HAP-1 (cell line): ENCODE measurements around the gene CC2D2B.
"Not testable (repeated sequence)": the region's sequence is repeated elsewhere in the genome, so short reads cannot be mapped to it uniquely, and the experiment has no call there.

Experiments used
- DNase-seq, 2 experiments: peaks; one replicate each; pipeline ENCODE4 v3.0.0-alpha.2; 2016 to 2020; ENCODE audit warnings: low spot score in 2 of 2
- H3K27me3 ChIP-seq: fragments of 250-450 bp; sonication (Bioruptor Pico); 2 replicates; pipeline ENCODE4 v1.5.1; 2020; ENCODE audit warnings: low read depth, mild to moderate bottlenecking, moderate library complexity
- H3K36me3 ChIP-seq: fragments of 250-450 bp; sonication (Bioruptor Pico); replicated peaks from 2 replicates; pipeline ENCODE4 v1.5.1; 2020; ENCODE audit warnings: mild to moderate bottlenecking
- H3K4me1 ChIP-seq: fragments of 250-450 bp; sonication (Bioruptor Pico); 2 replicates; pipeline ENCODE4 v1.5.1; 2020; ENCODE audit warnings: mild to moderate bottlenecking
- H3K4me3 ChIP-seq: fragments of 250-450 bp; sonication (Bioruptor Pico); 2 replicates; pipeline ENCODE4 v1.5.1; 2020; ENCODE audit warnings: mild to moderate bottlenecking, moderate library complexity
- H3K9me3 ChIP-seq: fragments of 250-450 bp; sonication (Bioruptor Pico); 2 replicates; pipeline ENCODE4 v1.5.1; 2020; ENCODE audit warnings: mild to moderate bottlenecking, moderate library complexity
- in situ Hi-C: fragments of 300-500 bp; cut with MboI; formaldehyde crosslinking; loops from 3 replicates; pipeline ENCODE4 v1.14.3; 2020; ENCODE audit warnings: low sequenced_read_pairs, inconsistent platforms, mixed read lengths

The CC2D2B gene

GRCh38 chr10:95907456-95908253 lies at the start of gene CC2D2B:
CC2D2B (plus strand) TSS chr10:95907975; CDS start chr10:95911324, 3,349 bp downstream.
- peaks cover 3% of the 10 kb centered on the region; the same call in 1 of the 2 replicates for H3K27me3 ChIP-seq
- peaks cover 11% of the 10 kb centered on the region for H3K36me3 ChIP-seq
- peaks cover 2% of the 10 kb centered on the region for H3K4me1 ChIP-seq
- DNase-seq = peak; percentile 77 to 87
- H3K4me3 ChIP-seq = peak within 1 kb of the TSS; percentile 60
- in situ Hi-C loops = no loop called here
- H3K9me3 ChIP-seq = no peaks in the 10 kb centered on the region

DNA sequence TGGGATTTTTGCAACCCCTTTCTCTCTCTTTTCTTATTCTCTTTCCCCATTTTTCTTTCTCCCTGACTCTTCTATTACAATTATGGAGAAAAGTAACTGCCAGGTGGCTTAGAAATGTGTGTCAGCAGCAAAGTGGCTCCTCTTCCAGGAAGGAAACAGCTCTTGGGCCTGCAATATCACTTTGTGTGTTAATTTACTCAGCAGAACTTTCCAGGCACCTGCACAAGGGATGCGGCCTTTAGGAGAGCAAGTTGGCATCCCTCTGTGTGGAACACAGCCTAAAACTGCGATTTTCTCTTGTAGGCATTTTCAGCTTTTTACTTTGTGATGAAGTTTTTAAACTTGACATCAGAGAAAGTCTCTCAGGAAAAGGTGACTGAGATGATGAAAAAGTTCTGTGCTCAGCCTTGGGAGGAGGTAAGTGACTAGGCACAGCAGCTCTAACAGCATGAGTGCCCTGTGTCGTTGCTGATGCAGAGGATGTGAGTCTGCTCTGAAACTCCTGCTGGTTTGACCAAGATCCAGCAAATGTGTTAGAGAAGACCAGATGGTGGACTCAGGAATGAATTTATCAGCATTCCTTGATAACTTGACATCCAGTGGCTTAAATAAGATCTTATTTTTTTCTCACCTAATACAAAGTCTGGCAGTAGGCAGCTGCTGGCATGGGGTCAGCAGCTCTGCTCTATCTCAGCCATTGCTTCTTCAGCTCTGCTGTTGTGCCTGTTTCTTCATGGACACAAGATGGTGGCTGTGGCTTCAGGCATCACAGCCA lies 47.4 kb upstream of the CC2D2B start:
- in situ Hi-C loops = no loop called here
- DNase-seq = no peak
- no peaks in the 10 kb centered on the region for H3K27me3 ChIP-seq
- no peaks in the 10 kb centered on the region for H3K4me1 ChIP-seq
- H3K4me3 ChIP-seq = no peak overlapping the region
- H3K9me3 ChIP-seq = no peaks in the 10 kb centered on the region
- H3K36me3 ChIP-seq = no peaks in the 10 kb centered on the region

DNA sequence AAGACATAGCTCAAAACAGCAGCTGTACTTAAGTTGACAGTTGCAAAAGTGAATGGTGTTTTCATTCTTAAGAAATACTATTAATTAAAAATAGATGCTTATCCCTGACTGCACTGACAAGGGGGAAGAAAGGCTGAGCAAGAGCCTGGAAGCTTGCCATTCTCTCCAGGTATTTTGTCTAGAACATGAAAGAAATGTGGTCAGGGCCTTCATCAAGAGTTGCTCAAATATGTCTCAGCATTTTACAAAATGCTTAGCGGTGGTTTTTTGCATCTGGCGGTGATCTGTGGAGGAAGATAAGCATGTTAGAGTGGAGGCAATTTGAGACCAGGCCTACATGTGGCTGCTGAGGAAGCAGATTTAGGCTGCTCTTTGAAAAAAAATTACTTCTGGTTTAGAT lies 46.4 kb upstream of the CC2D2B start:
- DNase-seq = no peak
- Histone ChIP-seq H3K4me3 (no peak overlapping the region), H3K27me3 (no peaks in the 10 kb centered on the region), H3K9me3 (no peaks in the 10 kb centered on the region), H3K36me3 (no peaks in the 10 kb centered on the region), H3K4me1 (no peaks in the 10 kb centered on the region)
- in situ Hi-C loops = no loop called here

- H3K27me3 ChIP-seq = no peaks in the 10 kb centered on the region
- in situ Hi-C loops = no loop called here
- DNase-seq = peak; percentile 6 to 14
- H3K4me3 ChIP-seq = no peak overlapping the region
- H3K4me1 ChIP-seq = no peaks in the 10 kb centered on the region
- H3K36me3 ChIP-seq = 0 out of 2 replicates have a peak, but pooled peaks cover 4% of the 10 kb centered on the region
- no peaks in the 10 kb centered on the region for H3K9me3 ChIP-seq
Measured at GRCh38 chr10:95864906-95865813, 42.6 kb upstream of the CC2D2B start.

GRCh38 chr10:95865814-95866466 lies 41.8 kb upstream of the CC2D2B start:
- in situ Hi-C loops = no loop called here
- no peaks in the 10 kb centered on the region for H3K27me3 ChIP-seq
- H3K4me1 ChIP-seq = no peaks in the 10 kb centered on the region
- 0 out of 2 replicates have a peak, but pooled peaks cover 4% of the 10 kb centered on the region for H3K36me3 ChIP-seq
- DNase-seq = no peak
- no peaks in the 10 kb centered on the region for H3K9me3 ChIP-seq
- H3K4me3 ChIP-seq = no peak overlapping the region

GRCh38 chr10:95866467-95866842 lies 41.3 kb upstream of the CC2D2B start:
- Histone ChIP-seq H3K36me3 (0 out of 2 replicates have a peak, but pooled peaks cover 4% of the 10 kb centered on the region), H3K4me1 (no peaks in the 10 kb centered on the region), H3K27me3 (no peaks in the 10 kb centered on the region), H3K9me3 (no peaks in the 10 kb centered on the region), H3K4me3 (no peak overlapping the region)
- in situ Hi-C loops = no loop called here
- DNase-seq = no peak

DNA sequence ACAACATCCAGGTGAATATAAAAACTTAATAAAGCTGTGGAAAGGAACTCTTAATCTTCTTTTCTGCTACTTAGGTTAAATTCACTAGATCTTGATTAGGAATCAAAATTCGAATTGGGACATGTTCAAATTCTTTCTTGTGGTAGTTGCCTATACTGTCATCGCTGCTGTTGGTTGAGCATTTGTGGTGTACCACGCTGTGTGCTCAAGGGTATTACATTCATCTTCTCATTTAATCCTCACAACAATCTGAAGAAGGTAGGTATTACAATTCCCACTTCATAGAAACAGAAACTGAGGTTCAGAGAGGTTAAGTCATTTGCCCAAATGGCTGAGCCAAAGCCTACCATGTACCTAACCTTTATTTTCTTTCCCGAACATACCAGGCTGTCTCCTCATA lies 39.9 kb upstream of the CC2D2B start:
- H3K27me3 ChIP-seq = no peaks in the 10 kb centered on the region
- in situ Hi-C loops = no loop called here
- H3K4me1 ChIP-seq = no peaks in the 10 kb centered on the region
- no peak overlapping the region for H3K4me3 ChIP-seq
- no peaks in the 10 kb centered on the region for H3K9me3 ChIP-seq
- no peak for DNase-seq
- H3K36me3 ChIP-seq = 0 out of 2 replicates have a peak, but pooled peaks cover 4% of the 10 kb centered on the region

- in situ Hi-C loops = no loop called here
Measured at GRCh38 chr10:95872158-95872711, 35.5 kb upstream of the CC2D2B start.

GRCh38 chr10:95873139-95873538 lies 34.6 kb upstream of the CC2D2B start:
- DNase-seq = no peak
- no peaks in the 10 kb centered on the region for H3K27me3 ChIP-seq
- H3K9me3 ChIP-seq = no peaks in the 10 kb centered on the region
- H3K36me3 ChIP-seq = peaks cover 8% of the 10 kb centered on the region
- H3K4me3 ChIP-seq = no peak overlapping the region
- in situ Hi-C loops = no loop called here
- no peaks in the 10 kb centered on the region for H3K4me1 ChIP-seq

More at GRCh38 chr10:95872158-95872711, 35.5 kb upstream of the CC2D2B start:
- no peaks in the 10 kb centered on the region for H3K9me3 ChIP-seq
- H3K4me1 ChIP-seq = no peaks in the 10 kb centered on the region
- no peaks in the 10 kb centered on the region for H3K27me3 ChIP-seq
- H3K36me3 ChIP-seq = peaks cover 8% of the 10 kb centered on the region
- no peak for DNase-seq
- no peak overlapping the region for H3K4me3 ChIP-seq

- Histone ChIP-seq H3K4me1 (no peaks in the 10 kb centered on the region), H3K36me3 (peaks cover 8% of the 10 kb centered on the region)
- in situ Hi-C loops = no loop called here
Measured at GRCh38 chr10:95873651-95874050, 34.1 kb upstream of the CC2D2B start.

DNA sequence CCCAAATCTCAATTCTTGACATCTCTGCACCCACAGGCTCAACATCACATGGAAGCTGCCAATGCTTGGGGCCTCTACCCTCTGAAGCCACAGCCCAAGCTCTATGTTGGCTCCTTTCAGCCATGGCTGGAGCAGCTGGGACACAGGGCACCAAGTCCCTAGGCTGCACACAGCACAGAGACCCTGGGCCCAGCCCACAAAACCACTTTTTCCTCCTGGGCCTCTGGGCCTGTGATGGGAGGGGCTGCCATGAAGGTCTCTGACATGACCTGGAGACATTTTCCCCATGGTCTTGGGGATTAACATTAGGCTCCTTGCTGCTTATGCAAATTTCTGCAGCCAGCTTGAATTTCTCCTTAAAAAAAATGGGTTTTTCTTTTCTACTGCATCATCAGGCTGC lies 33.0 kb upstream of the CC2D2B start:
- H3K9me3 ChIP-seq, H3K4me3 ChIP-seq, H3K4me1 ChIP-seq, H3K36me3 ChIP-seq, H3K27me3 ChIP-seq, DNase-seq, in situ Hi-C loops: not testable (repeated sequence)

More at GRCh38 chr10:95873651-95874050, 34.1 kb upstream of the CC2D2B start:
- Histone ChIP-seq H3K4me3 (no peak overlapping the region), H3K9me3 (no peaks in the 10 kb centered on the region), H3K27me3 (no peaks in the 10 kb centered on the region)
- no peak for DNase-seq

DNA sequence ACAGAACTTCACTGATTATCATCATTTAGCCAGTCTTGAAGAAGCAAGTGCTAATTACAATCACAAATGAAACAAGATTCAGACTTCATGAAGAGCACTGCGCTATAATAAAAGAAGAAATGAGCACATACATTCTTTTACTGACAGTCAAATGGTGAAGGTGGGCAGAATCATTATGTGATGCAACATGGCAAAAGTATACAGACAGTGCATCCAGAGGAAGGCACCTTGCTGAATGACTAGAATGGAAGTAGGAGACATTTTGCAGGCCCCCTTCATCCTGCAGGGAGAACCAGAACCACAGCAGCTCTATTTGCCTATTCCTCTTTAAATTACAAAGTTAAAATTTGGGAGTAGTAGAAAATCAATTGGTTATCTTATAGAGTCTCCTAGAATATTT lies 31.0 kb upstream of the CC2D2B start:
- Histone ChIP-seq H3K27me3 (no peaks in the 10 kb centered on the region), H3K4me3 (no peak overlapping the region), H3K4me1 (no peaks in the 10 kb centered on the region), H3K9me3 (no peaks in the 10 kb centered on the region), H3K36me3 (peaks cover 8% of the 10 kb centered on the region)
- no peak for DNase-seq
- in situ Hi-C loops = no loop called here

- Histone ChIP-seq H3K9me3 (no peaks in the 10 kb centered on the region), H3K4me1 (no peaks in the 10 kb centered on the region), H3K27me3 (no peaks in the 10 kb centered on the region), H3K36me3 (peaks cover 8% of the 10 kb centered on the region), H3K4me3 (no peak overlapping the region)
- DNase-seq = no peak
- in situ Hi-C loops = no loop called here
Measured at GRCh38 chr10:95877881-95878280, 29.9 kb upstream of the CC2D2B start.
